ENCODE measurements around the gene MUCL1.
A peak's percentile ranks its signal among the peaks of the same experiment; 100 is the strongest.
"Not testable (repeated sequence)": the region's sequence is repeated elsewhere in the genome, so short reads cannot be mapped to it uniquely, and the experiment has no call there.

MUCL1 gene

GRCh38 chr12:54853933-54854538, at the start of gene MUCL1:
TSS of gene MUCL1 (plus strand) at chr12:54854516. CDS start at chr12:54854583, 67 bp downstream.
- DNase-seq: peak; percentile 84

GRCh38 chr12:54821676-54822075, 32.6 kb upstream of the MUCL1 start:
- no peak for DNase-seq

GRCh38 chr12:54824402-54824801, 29.9 kb upstream of the MUCL1 start:
- no peak for DNase-seq

GRCh38 chr12:54829511-54829910, 24.8 kb upstream of the MUCL1 start:
- no peak for DNase-seq

- DNase-seq: no peak
Measured at GRCh38 chr12:54830199-54830598, 24.1 kb upstream of the MUCL1 start.

- no peak for DNase-seq
Measured at GRCh38 chr12:54831631-54832030, 22.7 kb upstream of the MUCL1 start.

GRCh38 chr12:54840244-54840865, 14.0 kb upstream of the MUCL1 start:
- DNase-seq: no peak

GRCh38 chr12:54857406-54857805, 3.1 kb downstream of the MUCL1 start:
- no peak for DNase-seq

GRCh38 chr12:54858562-54858961, 4.2 kb downstream of the MUCL1 start:
- no peak for DNase-seq

GRCh38 chr12:54859502-54859901, 5.2 kb downstream of the MUCL1 start:
- no peak for DNase-seq

- DNase-seq: no peak
Measured at GRCh38 chr12:54861927-54862326, 7.6 kb downstream of the MUCL1 start.

GRCh38 chr12:54863948-54864618, 9.8 kb downstream of the MUCL1 start:
- DNase-seq: no peak

- no peak for DNase-seq
Measured at GRCh38 chr12:54865683-54866324, 11.5 kb downstream of the MUCL1 start.

GRCh38 chr12:54868690-54869089, 14.4 kb downstream of the MUCL1 start:
- DNase-seq: no peak

GRCh38 chr12:54870048-54870447, 15.7 kb downstream of the MUCL1 start:
- peak; percentile 79 for DNase-seq

GRCh38 chr12:54870617-54871016, 16.3 kb downstream of the MUCL1 start:
- DNase-seq: peak; percentile 79

GRCh38 chr12:54879150-54879549, 24.8 kb downstream of the MUCL1 start:
- peak; percentile 39 for DNase-seq

GRCh38 chr12:54879579-54879978, 25.3 kb downstream of the MUCL1 start:
- no peak for DNase-seq

- no peak for DNase-seq
Measured at GRCh38 chr12:54882079-54882478, 27.8 kb downstream of the MUCL1 start.

- not testable (repeated sequence) for DNase-seq
Measured at GRCh38 chr12:54882597-54882996, 28.3 kb downstream of the MUCL1 start.

GRCh38 chr12:54888428-54888827, 34.1 kb downstream of the MUCL1 start:
- DNase-seq: not testable (repeated sequence)

GRCh38 chr12:54890339-54890738, 36.0 kb downstream of the MUCL1 start:
- DNase-seq: peak; percentile 69

GRCh38 chr12:54891717-54892478, 37.6 kb downstream of the MUCL1 start:
- peak; percentile 98 for DNase-seq
